AG09319 (cell line): ENCODE data around the gene TESMIN.
A peak's percentile ranks its signal among the peaks of the same experiment; 100 is the strongest.

ENCODE experiments used
- DNase-seq: peaks from one replicate; pipeline ENCODE4 v3.0.0-alpha.2; 2010; ENCODE audit warnings: low read depth; ENCODE audit errors: extremely low read depth
- CTCF ChIP-seq: IDR thresholded peaks from 2 replicates; pipeline ENCODE4 v1.5.1; 2011; ENCODE audit warnings: low read depth, mild to moderate bottlenecking, inconsistent platforms, low read length, moderate library complexity

TESMIN gene

DNA sequence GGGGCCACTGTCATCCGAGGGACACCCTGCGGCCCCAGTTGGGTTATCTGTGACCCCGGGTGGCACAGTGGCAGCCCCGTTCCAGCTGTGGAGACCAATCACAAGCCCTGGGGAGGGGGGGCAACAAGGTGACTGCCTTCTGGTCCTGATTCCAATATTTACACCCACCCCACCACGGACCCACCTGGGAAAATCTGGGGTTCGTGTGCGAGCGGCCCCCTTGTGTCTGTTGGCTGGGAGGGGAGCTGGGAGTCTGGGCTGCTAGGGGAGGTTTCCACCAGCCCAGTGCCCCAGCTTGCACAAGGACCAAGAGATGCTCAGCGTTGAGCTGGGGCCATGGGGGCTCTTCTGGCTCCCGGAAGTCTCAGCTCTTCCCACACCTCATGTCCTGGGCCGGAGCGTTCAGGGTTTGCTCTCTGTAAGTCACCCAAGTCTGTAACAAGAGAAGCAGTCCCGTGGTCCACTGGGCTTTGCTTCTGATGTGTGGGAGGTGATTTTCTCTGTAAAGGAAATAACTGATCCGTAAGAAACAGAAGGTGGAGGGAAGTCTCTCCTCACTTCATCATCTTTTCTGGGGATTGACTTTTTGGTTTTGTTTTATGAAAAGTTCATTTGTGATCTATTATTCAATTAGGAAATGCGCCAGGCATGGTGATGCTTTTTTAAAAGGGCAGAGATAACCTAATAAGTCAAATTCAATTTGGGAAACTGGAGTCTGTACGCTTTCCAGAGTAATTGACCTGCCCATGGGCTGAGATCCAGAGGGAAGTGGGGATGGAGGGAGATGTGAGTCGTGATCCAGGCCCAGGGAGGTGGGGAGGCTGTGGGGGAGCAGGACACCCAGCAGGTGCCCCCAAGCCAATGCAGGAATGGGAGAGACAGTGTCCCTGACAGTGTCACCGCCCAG is 89.4 kb downstream of the TESMIN start:
- TF ChIP-seq CTCF = no peak
- no peak for DNase-seq

DNA sequence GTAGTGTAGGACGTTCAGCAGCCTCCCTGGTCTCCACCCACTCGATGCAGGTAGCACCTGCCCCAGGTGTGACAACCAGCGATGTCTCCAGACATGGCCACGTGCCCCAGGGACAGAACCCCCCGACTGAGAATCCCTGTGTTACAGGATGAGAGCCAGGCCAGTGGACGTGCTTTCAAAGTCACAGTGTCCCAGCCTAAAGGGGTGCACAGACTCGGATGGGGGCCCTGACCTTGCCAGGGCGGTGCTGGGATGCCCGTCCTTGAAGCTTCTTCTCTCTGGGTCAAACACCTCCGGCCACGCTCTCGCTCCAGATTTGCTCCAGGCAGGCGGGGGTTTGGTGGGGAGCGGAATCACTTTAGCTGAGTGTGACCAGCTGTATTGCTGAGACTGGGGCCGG is 90.3 kb downstream of the TESMIN start:
- no peak for DNase-seq
- TF ChIP-seq CTCF = no peak

- TF ChIP-seq CTCF = no peak
- no peak for DNase-seq
Measured at GRCh38 chr11:68660066-68660810, 91.1 kb downstream of the TESMIN start.

GRCh38 chr11:68659158-68659921 is 92.0 kb downstream of the TESMIN start:
- TF ChIP-seq CTCF = no peak
- peak; percentile 93 for DNase-seq

DNA sequence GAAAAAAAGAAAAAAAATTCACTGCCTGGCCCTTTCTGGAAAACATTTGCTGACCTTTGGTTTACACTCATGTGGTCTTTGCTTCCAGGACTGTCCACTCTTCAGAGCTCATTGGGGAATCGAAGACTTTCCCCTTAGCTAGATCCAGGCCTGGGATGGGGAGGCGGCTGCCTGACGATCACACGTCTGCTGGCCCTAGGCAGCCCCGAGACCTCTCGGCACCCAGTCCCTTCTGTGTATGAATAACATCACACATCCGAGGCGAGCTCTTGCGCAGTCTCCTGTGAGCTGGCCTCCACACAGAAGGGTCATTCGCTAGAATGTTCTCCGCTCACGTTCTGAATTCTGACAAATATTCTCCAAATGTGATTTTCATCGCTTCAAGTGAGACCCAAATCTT is 92.7 kb downstream of the TESMIN start:
- DNase-seq = no peak
- no peak for TF ChIP-seq CTCF

DNA sequence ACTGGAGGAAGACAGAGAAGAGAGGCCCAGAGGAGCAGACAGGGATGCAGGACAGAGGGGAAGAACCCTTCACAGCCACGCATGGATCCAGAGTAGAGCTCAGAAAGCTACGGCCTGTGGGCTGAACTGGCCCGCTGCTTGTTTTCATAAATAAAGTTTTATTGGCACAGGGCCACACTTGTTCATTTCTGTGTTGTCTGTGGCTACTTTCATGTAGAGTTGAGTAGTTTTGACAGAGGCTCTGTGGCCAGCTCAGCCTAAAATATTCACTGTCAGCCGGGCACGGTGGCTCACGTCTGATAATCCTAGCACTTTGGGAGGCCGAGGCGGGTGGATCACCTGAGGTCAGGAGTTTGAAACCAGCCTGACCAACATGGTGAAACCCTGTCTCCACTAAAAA is 93.2 kb downstream of the TESMIN start:
- TF ChIP-seq CTCF = no peak
- no peak for DNase-seq
